KOPT-K1 (cell line): ENCODE results near the gene RPS27L.
"Not testable (repeated sequence)": the region's sequence is repeated elsewhere in the genome, so short reads cannot be mapped to it uniquely, and the experiment has no call there.

Source experiments
- H3K27ac ChIP-seq: fragments of 200-600 bp; sonication (generic); 2 replicates; pipeline ENCODE4 v1.5.1; 2016; ENCODE audit warnings: antibody characterized with exemption, mild to moderate bottlenecking, low read depth, low read length; ENCODE audit not compliant: poor library complexity, severe bottlenecking
- H3K36me3 ChIP-seq: fragments of 200-600 bp; sonication (generic); 2 replicates; pipeline ENCODE4 v1.5.1; 2017; ENCODE audit warnings: antibody characterized with exemption, mild to moderate bottlenecking, low read length, moderate library complexity; ENCODE audit not compliant: insufficient read depth
- H3K9me3 ChIP-seq: fragments of 200-600 bp; sonication (generic); 2 replicates; pipeline ENCODE4 v1.5.1; 2017; ENCODE audit warnings: antibody characterized with exemption, low read length, mild to moderate bottlenecking; ENCODE audit not compliant: insufficient read depth, poor library complexity, severe bottlenecking

RPS27L gene

DNA sequence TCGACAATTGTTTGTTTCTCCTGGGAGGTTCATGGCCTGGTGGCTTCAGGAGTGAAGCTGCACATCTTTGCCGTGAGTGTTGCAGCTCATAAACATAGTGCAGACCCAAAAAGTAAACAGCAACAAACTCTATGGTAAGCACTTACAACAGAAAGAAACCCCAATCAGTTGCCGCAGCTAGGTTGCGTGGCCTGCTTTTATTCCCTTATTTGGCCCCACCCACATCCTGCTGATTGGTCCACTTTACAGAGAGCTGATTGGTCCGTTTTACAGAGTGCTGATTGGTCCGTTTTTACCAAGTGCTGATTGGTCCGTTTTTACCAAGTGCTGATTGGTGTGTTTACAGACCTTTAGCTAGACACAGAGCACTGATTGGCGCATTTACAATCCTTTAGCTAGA is 51.9 kb downstream of the RPS27L start:
- H3K9me3 ChIP-seq = not testable (repeated sequence)

DNA sequence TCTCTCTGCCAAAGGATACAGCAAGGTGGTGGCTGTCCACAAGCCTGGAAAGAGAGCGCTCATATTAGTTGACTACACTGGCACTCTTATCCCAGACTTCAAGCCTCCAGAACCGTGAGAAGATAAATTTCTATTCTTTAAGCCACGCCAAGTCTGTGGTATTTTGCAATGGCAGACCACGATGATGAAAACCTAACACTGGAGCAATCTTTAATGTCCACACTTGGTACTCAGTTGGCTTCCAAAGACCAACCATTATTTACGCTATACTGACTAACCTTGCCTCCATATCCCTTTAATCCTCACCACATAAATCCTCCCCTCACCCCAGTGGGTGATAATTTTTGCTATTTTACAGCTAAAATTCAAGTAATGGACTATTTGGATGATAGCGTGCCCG is 52.5 kb downstream of the RPS27L start:
- no peak overlapping the region for H3K27ac ChIP-seq
- no peaks in the 10 kb centered on the region for H3K36me3 ChIP-seq
- peaks cover 8% of the 10 kb centered on the region for H3K9me3 ChIP-seq

More for the DNA sequence above, 51.9 kb downstream of the RPS27L start:
- H3K27ac ChIP-seq, H3K36me3 ChIP-seq: not testable (repeated sequence)

GRCh38 chr15:63103416-63103815 is 53.9 kb downstream of the RPS27L start:
- no peaks in the 10 kb centered on the region for H3K36me3 ChIP-seq
- H3K27ac ChIP-seq = no peak overlapping the region
- peaks cover 8% of the 10 kb centered on the region for H3K9me3 ChIP-seq

- not testable (repeated sequence) for H3K27ac ChIP-seq, H3K36me3 ChIP-seq, H3K9me3 ChIP-seq
Measured at GRCh38 chr15:63099581-63099980, 57.7 kb downstream of the RPS27L start.

- not testable (repeated sequence) for H3K9me3 ChIP-seq, H3K36me3 ChIP-seq, H3K27ac ChIP-seq
Measured at GRCh38 chr15:63098901-63099300, 58.4 kb downstream of the RPS27L start.
